WERI-Rb-1 (cell line): ENCODE data around the gene RRN3.
"Not testable (repeated sequence)": the region's sequence is repeated elsewhere in the genome, so short reads cannot be mapped to it uniquely, and the experiment has no call there.

Source experiments
- DNase-seq: peaks from one replicate; pipeline ENCODE4 v3.0.0-alpha.2; 2020
- H3K27ac ChIP-seq: fragments of 250-450 bp; sonication (Bioruptor Pico); 2 replicates; pipeline ENCODE4 v1.5.1; 2020; ENCODE audit warnings: mild to moderate bottlenecking, moderate library complexity
- H3K27me3 ChIP-seq: fragments of 250-450 bp; sonication (Bioruptor Pico); 2 replicates; pipeline ENCODE4 v1.5.1; 2021; ENCODE audit warnings: mild to moderate bottlenecking, low read depth, moderate library complexity; ENCODE audit not compliant: insufficient read depth, severe bottlenecking
- H3K36me3 ChIP-seq: fragments of 250-450 bp; sonication (Bioruptor Pico); 2 replicates; pipeline ENCODE4 v1.5.1; 2020; ENCODE audit warnings: mild to moderate bottlenecking, moderate library complexity
- H3K4me3 ChIP-seq: 2 replicates; pipeline ENCODE4 v1.5.1; 2011; ENCODE audit warnings: low read depth, mild to moderate bottlenecking, control low read depth, low read length
- H3K9me3 ChIP-seq: fragments of 250-450 bp; sonication (Bioruptor Pico); 2 replicates; pipeline ENCODE4 v1.5.1; 2021; ENCODE audit warnings: mild to moderate bottlenecking, moderate library complexity; ENCODE audit not compliant: severe bottlenecking
- TF ChIP-seq, protein P1 (sequence below): IDR thresholded peaks from 2 replicates; pipeline ENCODE4 v1.5.1; 2011; ENCODE audit warnings: low read depth, mild to moderate bottlenecking, control low read depth, inconsistent platforms, low read length

RRN3 gene

DNA sequence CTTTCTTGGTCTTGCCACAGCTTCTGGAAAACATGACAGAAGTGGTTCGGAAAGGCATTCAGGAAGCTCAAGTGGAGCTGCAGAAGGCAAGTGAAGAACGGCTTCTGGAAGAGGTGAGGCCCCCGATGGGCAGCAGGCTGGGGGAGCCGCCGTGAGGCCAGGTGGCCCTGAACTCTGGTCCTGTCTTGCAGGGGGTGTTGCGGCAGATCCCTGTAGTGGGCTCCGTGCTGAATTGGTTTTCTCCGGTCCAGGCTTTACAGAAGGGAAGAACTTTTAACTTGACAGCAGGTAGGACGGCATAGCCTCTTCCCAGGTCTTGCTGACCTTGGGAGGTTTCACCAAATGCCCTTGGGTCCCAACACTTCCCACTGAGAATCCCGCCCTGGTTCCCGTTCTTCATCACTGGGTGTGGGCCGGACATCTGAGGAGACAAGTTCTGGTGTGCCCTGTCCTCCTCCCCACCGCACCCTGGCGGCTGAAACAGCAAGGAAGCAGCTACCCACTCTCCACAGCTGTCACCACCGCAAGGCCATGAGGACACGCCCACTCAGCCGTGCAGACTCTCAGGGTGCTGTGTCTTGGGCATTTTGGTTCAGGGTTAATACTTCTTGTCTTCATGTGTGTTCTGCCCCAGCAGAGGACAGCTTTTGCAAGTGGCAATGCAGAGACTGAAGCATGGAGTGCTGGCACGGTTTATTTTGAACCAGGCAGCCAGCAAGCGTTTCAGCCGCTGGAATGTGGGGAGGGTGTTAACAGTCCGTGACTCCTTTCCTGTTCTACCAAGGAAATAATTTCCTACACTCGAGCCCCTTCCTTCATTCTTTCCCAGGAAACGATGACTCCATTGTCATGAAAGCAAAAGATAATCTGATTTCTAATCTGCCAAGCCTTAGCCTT is 59.6 kb downstream of the RRN3 start:
- Histone ChIP-seq H3K27me3 (no peaks in the 10 kb centered on the region), H3K9me3 (no peaks in the 10 kb centered on the region), H3K27ac (no peak overlapping the region), H3K36me3 (peaks cover 70% of the 10 kb centered on the region), H3K4me3 (no peak overlapping the region)
- DNase-seq = no peak
- TF ChIP-seq, protein P1, sequence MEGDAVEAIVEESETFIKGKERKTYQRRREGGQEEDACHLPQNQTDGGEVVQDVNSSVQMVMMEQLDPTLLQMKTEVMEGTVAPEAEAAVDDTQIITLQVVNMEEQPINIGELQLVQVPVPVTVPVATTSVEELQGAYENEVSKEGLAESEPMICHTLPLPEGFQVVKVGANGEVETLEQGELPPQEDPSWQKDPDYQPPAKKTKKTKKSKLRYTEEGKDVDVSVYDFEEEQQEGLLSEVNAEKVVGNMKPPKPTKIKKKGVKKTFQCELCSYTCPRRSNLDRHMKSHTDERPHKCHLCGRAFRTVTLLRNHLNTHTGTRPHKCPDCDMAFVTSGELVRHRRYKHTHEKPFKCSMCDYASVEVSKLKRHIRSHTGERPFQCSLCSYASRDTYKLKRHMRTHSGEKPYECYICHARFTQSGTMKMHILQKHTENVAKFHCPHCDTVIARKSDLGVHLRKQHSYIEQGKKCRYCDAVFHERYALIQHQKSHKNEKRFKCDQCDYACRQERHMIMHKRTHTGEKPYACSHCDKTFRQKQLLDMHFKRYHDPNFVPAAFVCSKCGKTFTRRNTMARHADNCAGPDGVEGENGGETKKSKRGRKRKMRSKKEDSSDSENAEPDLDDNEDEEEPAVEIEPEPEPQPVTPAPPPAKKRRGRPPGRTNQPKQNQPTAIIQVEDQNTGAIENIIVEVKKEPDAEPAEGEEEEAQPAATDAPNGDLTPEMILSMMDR = no peak

DNA sequence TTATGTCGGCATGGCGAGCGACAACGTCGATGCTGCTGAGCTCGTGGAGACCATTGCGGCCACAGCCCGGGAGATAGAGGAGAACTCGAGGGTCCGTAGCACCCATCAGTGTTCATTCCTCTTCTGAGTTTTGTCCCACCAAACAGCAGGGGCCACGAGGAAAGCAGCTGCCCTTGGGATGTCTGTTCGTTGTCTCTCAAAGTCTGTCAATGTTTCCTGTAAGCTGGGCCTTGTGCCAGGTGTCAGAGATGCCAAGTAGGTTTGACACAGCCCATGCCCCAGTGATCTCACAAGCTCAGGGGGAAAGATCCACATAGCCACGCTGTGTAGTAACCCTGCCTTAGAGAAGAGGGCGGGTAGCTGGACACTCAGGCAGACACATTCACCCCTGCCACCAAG is 60.8 kb downstream of the RRN3 start:
- no peak for DNase-seq

DNA sequence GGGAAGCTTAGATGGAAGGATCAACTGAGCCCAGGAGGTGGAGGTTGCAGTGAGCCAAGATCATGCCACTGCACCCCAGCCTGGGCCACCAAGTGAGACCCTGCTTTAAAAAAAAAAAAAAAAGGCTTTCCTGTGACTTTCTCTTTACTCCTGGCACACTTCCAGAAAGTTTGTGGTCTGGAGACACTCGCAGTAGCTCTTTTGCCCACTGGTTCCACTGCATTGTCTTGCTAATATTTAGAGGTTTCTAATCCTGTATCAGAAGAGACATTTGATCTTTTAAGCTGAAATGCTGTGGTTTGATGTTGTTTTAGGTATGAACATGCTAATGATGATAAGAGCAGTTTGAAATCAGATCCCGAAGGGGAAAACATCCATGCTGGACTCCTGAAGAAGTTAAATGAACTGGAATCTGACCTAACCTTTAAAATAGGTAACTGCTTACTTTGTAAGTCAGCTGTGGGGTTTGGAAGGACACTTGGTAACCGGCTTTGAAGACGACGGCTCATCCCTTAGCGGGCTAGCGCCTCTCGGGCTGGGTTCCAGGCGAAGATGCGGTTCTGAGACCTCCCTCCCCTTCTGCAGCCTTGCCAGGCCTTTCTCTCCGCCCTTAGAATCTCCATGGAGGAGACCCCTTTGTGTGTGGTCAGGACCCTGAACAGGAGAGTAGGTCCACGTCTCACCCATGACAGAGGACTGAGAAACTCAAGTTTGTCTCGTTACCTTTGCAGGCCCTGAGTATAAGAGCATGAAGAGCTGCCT is 61.3 kb downstream of the RRN3 start:
- DNase-seq = no peak
- H3K4me3 ChIP-seq = no peak overlapping the region
- H3K9me3 ChIP-seq = no peaks in the 10 kb centered on the region
- TF ChIP-seq, protein P1 = no peak
- H3K36me3 ChIP-seq = peaks cover 68% of the 10 kb centered on the region
- H3K27me3 ChIP-seq = no peaks in the 10 kb centered on the region
- no peak overlapping the region for H3K27ac ChIP-seq

More for the DNA sequence above, 60.8 kb downstream of the RRN3 start:
- Histone ChIP-seq H3K27ac (no peak overlapping the region), H3K9me3 (no peaks in the 10 kb centered on the region), H3K27me3 (no peaks in the 10 kb centered on the region), H3K4me3 (no peak overlapping the region), H3K36me3 (peaks cover 72% of the 10 kb centered on the region)
- TF ChIP-seq, protein P1 = no peak

DNA sequence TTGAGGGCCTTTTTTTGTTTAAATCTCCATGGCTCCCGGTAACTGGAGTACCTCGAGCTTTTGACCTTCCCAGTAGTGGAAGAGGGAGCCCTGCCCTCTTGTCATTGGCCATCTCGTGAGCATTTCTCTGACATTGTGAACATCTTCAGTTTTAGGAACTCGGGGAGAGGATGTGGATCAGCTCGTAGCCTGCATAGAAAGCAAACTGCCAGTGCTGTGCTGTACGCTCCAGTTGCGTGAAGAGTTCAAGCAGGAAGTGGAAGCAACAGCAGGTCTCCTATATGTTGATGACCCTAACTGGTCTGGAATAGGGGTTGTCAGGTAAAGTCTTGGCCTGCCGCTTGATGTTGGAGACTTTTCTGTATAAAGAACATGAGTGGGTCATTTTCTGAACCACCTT is 62.5 kb downstream of the RRN3 start:
- DNase-seq = no peak
- Histone ChIP-seq H3K27me3 (no peaks in the 10 kb centered on the region), H3K4me3 (no peak overlapping the region), H3K27ac (no peak overlapping the region), H3K9me3 (no peaks in the 10 kb centered on the region), H3K36me3 (peaks cover 59% of the 10 kb centered on the region)
- TF ChIP-seq, protein P1 = no peak

DNA sequence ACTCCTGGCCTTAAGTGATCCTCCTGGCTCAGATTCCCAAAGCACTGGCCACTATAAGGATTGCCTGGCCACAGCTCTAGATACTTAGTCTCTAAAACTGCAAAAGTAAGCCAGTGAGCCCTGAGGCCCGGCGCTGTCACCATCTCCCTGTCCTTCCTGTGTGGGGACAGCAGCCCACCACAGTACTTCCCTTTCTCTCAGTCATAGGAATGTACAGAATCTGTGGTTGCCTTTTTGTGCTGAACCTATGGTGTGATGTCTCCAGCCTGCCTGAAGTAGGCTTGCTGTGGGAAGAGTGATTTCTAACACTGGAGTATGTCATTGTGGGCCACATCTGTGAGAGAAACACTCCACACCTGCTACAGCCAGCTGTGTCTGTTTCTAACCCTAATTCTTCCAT is 62.9 kb downstream of the RRN3 start:
- Histone ChIP-seq H3K36me3 (peaks cover 55% of the 10 kb centered on the region), H3K27me3 (no peaks in the 10 kb centered on the region), H3K27ac (no peak overlapping the region), H3K9me3 (no peaks in the 10 kb centered on the region), H3K4me3 (no peak overlapping the region)
- TF ChIP-seq, protein P1 = no peak
- no peak for DNase-seq

DNA sequence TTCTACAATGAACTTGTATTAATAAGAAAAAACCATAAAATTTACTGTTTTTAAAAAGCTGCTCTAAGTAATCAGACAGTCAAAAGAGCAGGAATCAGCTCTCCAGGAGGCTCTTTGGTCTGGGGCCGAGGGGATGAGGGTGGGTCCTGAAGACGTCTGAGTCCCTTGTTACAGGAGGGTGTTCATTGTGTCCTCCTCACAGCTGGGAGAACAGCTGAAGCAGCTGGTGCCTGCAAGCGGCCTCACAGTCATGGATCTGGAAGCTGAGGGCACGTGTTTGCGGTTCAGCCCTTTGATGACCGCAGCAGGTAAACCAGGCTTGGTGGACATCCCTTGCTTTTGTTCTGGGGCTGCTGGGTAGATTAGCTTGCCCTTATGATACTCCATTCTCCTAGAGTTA is 64.3 kb downstream of the RRN3 start:
- H3K27ac ChIP-seq, H3K27me3 ChIP-seq, DNase-seq, H3K4me3 ChIP-seq, H3K9me3 ChIP-seq: not testable (repeated sequence)
- peaks cover 49% of the 10 kb centered on the region for H3K36me3 ChIP-seq

DNA sequence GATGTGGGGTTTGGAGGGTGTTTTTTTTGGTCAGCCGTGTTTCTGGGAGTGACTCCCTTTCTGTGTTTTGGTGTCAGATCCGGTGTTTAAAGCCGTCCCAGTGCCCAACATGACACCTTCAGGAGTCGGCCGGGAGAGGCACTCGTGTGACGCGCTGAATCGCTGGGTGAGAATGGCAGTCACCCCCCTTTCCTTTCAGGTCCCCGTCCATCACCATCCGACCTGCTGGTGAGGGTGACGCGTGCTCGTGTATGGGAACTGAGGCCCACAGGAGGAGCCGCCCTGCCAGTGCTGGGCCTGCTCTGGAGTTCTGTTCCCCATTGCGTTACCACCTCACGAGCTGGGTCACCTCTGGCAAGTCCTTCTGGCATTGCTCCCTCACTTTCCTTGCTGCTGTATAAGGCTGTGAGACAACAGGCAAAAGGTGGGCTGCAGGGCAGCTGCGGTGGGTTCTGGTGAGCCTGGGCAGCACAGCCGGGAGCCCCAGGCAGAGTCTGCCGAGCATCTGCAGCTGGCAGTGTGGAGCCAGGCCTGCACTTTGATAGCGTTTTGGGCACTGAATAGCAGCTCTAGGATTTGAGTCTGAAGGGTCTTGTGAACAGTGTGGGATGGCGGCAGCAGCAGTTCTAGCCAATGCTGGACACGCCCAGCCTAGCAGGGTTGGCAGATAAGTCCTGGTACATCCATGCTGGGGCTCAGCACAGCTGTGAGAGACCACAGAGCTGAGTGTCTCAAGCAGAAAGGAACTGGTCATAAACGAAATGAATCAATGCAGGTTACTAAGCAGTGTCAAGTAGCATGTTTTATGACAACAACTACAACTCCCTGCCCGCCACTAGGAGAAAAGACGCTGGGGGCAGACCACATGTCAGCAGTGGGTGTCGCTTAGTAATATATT is 65.0 kb downstream of the RRN3 start:
- not testable (repeated sequence) for H3K9me3 ChIP-seq, H3K27me3 ChIP-seq, H3K27ac ChIP-seq, DNase-seq, H3K4me3 ChIP-seq
- peaks cover 46% of the 10 kb centered on the region for H3K36me3 ChIP-seq

DNA sequence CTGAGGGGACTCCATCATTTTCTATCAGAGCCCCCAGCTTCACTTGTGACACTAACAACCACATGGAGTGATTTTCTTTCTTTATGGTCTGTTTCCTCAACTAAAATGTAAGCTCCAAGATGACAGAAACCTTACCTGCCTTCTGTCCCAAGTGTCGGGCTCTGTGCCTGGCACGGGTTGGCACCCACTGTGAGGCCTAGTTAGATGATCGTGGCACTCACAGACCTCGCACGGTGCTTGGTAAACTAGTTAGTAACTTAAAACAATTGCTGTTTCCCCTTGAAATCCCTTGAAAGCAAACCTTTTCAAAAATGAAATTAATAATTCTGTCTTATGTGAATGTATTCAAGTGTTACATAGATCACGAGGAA is 65.7 kb downstream of the RRN3 start:
- DNase-seq, H3K27ac ChIP-seq, H3K27me3 ChIP-seq, H3K9me3 ChIP-seq, H3K4me3 ChIP-seq: not testable (repeated sequence)
- H3K36me3 ChIP-seq = peaks cover 38% of the 10 kb centered on the region
